ENCODE results near the gene FLNA. TPM values are rescaled to one million over a fixed set of nuclear protein-coding genes. Genes with fewer than 3 reads are reported as not detected.

FLNA gene
- total and polyA plus RNA-seq, 2 of the 13 experiments (the other 11 are each of a cell fraction or from before 2014, with no cell fraction given) = 83.4 to 174 TPM

- BruUV-seq (replicated peaks) = no TSS peak
- Histone ChIP-seq H2AFZ (ENCODE audit: low read length) (no peak overlapping the region), H4K20me1 (ENCODE audit: insufficient read depth, low read length) (no peaks in the 10 kb centered on the region), H3K9me3 (ENCODE audit: low read length) (no peaks in the 10 kb centered on the region), H3K36me3 (replicated peaks in 1 of 2; ENCODE audit: control insufficient read depth in 1 of 2, insufficient read depth in 2 of 2, low read length in 2 of 2) (no peaks in the 10 kb centered on the region), H3K4me1 (ENCODE audit: insufficient read depth, low read length) (peaks cover 46% of the 10 kb centered on the region), H3K27me3 (ENCODE audit: control insufficient read depth in 1 of 2, insufficient read depth in 2 of 2, low read length in 2 of 2) (no peaks in the 10 kb centered on the region), H3K9ac (ENCODE audit: insufficient read depth, low read depth, low read length) (peak overlapping the region; percentile 54; the same call in 1 of the 2 replicates), H3K4me3 (replicated peaks in 1 of 3; ENCODE audit: insufficient read depth in 1 of 3, low read depth in 2 of 3, low read length in 3 of 3) (peak overlapping the region; percentile 34 to 66 (median 54); a peak in 5 of 6 replicates), H3K4me2 (ENCODE audit: low read depth, low read length) (peak overlapping the region; percentile 75), H3K79me2 (ENCODE audit: insufficient read depth, low read length) (peaks cover 10% of the 10 kb centered on the region), H3K27ac (ENCODE audit: extremely low read length, insufficient read depth, low read length) (no peak overlapping the region)
- intact Hi-C loops (cut with micrococcal nuclease; ENCODE audit: unreplicated experiment) (no loop called here), in situ Hi-C loops (cut with HindIII; ENCODE audit: extremely low pct_ligation_motif_present, low pct_unique_long_range_greater_than_20kb) (no loop called here)
- no peak for TF ChIP-seq ZNF83 (CRISPR knock-in tag; IDR thresholded peaks at IDR 0.05; ENCODE audit: borderline replicate concordance)
- TF ChIP-seq FOSL2 (CRISPR knock-in tag; IDR thresholded peaks at IDR 0.05) = no peak
- no peak for TF ChIP-seq MBD4 (IDR thresholded peaks at IDR 0.05; ENCODE audit: borderline replicate concordance, low read length)
- no peak for TF ChIP-seq ZNF382 (CRISPR knock-in tag; IDR thresholded peaks at IDR 0.05; ENCODE audit: borderline replicate concordance)
- TF ChIP-seq ZNF839 (CRISPR knock-in tag; IDR thresholded peaks at IDR 0.05; ENCODE audit: borderline replicate concordance) = no peak
- no peak for TF ChIP-seq MAFF (IDR thresholded peaks at IDR 0.05; ENCODE audit: low read depth, low read length)
- TF ChIP-seq FOXP4 (CRISPR knock-in tag; IDR thresholded peaks at IDR 0.05) = no peak
- TF ChIP-seq NFYC (CRISPR knock-in tag; IDR thresholded peaks at IDR 0.05) = no peak
- no peak for TF ChIP-seq ZBTB34 (CRISPR knock-in tag; IDR thresholded peaks at IDR 0.05)
- no peak for TF ChIP-seq ZNF776 (CRISPR knock-in tag; IDR thresholded peaks at IDR 0.05)
- no peak for TF ChIP-seq ZNF879 (CRISPR knock-in tag; IDR thresholded peaks at IDR 0.05)
- TF ChIP-seq ZNF589 (CRISPR knock-in tag; conservative IDR thresholded peaks at IDR 0.05) = no peak
- POLR2A ChIA-PET = interaction anchor here (0.8 to 2.7 kb wide), 3 partner anchors 23 to 167 kb away, joined by 3 to 16 read pairs (median 3); partner anchors contain the start of genes ATP6AP1 and RPL10
- CTCF ChIA-PET (ENCODE audit: low intra/inter-chr PET ratio, low total read pairs) = interaction anchor here (3.0 kb wide), 1 partner anchor 160 kb away, joined by 55 read pairs; no protein-coding TSS in a partner anchor
- DNase-seq (ENCODE audit: low spot score) (no peak), FAIRE-seq (no peak), ATAC-seq (no peak)
- 26% methylated on average over 3 of the region's 10 CpGs for WGBS (ENCODE audit: low lambda C conversion rate)
Observed at GRCh38 chrX:154375156-154375504, 696 bp upstream of the FLNA start.

All from HepG2 (cell line).